ENCODE results near the gene CRISPLD2. TPM values are rescaled to one million over a fixed set of nuclear protein-coding genes. Genes with fewer than 3 reads are reported as not detected.

The CRISPLD2 gene
- total and polyA plus RNA-seq, 2 donors from 2014 or later: 4.8 to 108 TPM

DNA sequence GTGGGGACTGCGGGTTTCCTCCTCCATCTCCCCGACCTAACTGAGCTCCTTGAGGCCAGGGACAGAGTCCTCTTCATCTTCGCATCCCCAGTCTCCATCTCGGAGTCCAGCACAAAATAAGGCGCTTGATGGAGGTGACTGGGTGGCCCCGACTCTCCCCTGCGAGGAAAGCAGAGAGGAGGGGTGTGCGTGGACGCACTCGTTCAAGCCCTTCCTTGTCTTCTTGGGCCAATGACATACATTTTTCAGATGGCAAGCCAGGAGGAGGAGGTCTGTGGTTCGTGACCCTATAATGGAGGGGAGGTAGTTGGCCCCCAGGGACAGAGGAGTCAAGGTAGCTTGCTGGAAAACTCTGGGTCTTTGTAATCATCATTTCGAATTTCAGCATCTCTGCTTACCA lies 17.2 kb downstream of the CRISPLD2 start:
- no peaks in the 10 kb centered on the region for H3K9me3 ChIP-seq (ENCODE audit: control insufficient read depth in 2 of 3, insufficient read depth in 1 of 3, low read length in 3 of 3)
- H3K36me3 ChIP-seq (ENCODE audit: control insufficient read depth in 2 of 3, insufficient read depth in 3 of 3, low read length in 3 of 3): peaks cover 0 to 2% (median 0%) of the 10 kb centered on the region in 3 donors
- TF ChIP-seq, protein P1, sequence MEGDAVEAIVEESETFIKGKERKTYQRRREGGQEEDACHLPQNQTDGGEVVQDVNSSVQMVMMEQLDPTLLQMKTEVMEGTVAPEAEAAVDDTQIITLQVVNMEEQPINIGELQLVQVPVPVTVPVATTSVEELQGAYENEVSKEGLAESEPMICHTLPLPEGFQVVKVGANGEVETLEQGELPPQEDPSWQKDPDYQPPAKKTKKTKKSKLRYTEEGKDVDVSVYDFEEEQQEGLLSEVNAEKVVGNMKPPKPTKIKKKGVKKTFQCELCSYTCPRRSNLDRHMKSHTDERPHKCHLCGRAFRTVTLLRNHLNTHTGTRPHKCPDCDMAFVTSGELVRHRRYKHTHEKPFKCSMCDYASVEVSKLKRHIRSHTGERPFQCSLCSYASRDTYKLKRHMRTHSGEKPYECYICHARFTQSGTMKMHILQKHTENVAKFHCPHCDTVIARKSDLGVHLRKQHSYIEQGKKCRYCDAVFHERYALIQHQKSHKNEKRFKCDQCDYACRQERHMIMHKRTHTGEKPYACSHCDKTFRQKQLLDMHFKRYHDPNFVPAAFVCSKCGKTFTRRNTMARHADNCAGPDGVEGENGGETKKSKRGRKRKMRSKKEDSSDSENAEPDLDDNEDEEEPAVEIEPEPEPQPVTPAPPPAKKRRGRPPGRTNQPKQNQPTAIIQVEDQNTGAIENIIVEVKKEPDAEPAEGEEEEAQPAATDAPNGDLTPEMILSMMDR (IDR thresholded peaks at IDR 0.05; ENCODE audit: borderline replicate concordance, extremely low read depth, insufficient read depth): no peak
- H3K4me3 ChIP-seq (ENCODE audit: low read length in 3 of 3): no peak overlapping the region
- intact Hi-C loops (cut with DNase I): no loop called here
- H3K4me1 ChIP-seq (ENCODE audit: control insufficient read depth in 2 of 3, insufficient read depth in 2 of 3, low read depth in 1 of 3, low read length in 3 of 3): peaks cover 0 to under 1% (median 0%) of the 10 kb centered on the region in 3 donors
- peak overlapping the region; percentile 32 to 74 for H3K27ac ChIP-seq (ENCODE audit: low read depth in 2 of 2, low read length in 2 of 2)
- H3K27me3 ChIP-seq (ENCODE audit: control insufficient read depth, insufficient read depth, low read length): no peaks in the 10 kb centered on the region
- H3K9ac ChIP-seq (ENCODE audit: low read length in 3 of 3): no peak overlapping the region
- FAIRE-seq (no peak), DNase-seq (no peak)

DNA sequence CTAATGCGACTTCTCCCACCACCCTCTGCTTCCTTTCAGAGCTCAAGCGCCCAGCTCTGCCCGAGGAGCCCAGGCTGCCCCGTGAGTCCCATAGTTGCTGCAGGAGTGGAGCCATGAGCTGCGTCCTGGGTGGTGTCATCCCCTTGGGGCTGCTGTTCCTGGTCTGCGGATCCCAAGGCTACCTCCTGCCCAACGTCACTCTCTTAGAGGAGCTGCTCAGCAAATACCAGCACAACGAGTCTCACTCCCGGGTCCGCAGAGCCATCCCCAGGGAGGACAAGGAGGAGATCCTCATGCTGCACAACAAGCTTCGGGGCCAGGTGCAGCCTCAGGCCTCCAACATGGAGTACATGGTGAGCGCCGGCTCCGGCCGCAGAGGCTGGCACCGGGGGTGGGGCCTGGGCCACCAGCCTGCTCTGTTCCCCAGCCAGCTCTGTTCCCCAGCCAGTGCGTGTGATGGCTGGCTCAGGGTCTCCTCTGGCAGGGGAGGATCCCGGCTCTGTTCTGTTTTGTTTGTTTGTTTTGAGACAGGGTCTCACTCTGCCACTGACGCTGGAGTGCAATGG lies 18.7 kb downstream of the CRISPLD2 start:
- Histone ChIP-seq H3K9ac (ENCODE audit: low read length in 3 of 3) (no peak overlapping the region), H3K27ac (ENCODE audit: low read depth in 2 of 2, low read length in 2 of 2) (peak overlapping the region in 1 of 2 donors; percentile 23), H3K4me1 (ENCODE audit: control insufficient read depth in 2 of 3, insufficient read depth in 2 of 3, low read depth in 1 of 3, low read length in 3 of 3) (no peaks in the 10 kb centered on the region), H3K27me3 (ENCODE audit: control insufficient read depth, insufficient read depth, low read length) (no peaks in the 10 kb centered on the region), H3K36me3 (ENCODE audit: control insufficient read depth in 2 of 3, insufficient read depth in 3 of 3, low read length in 3 of 3) (peaks cover 0 to 2% (median 0%) of the 10 kb centered on the region in 3 donors), H3K9me3 (ENCODE audit: control insufficient read depth in 2 of 3, insufficient read depth in 1 of 3, low read length in 3 of 3) (no peaks in the 10 kb centered on the region), H3K4me3 (ENCODE audit: low read length in 3 of 3) (no peak overlapping the region)
- intact Hi-C loops (cut with DNase I): no loop called here
- DNase-seq: no peak
- TF ChIP-seq, protein P1 (IDR thresholded peaks at IDR 0.05; ENCODE audit: borderline replicate concordance, extremely low read depth, insufficient read depth): no peak
- FAIRE-seq: no peak

DNA sequence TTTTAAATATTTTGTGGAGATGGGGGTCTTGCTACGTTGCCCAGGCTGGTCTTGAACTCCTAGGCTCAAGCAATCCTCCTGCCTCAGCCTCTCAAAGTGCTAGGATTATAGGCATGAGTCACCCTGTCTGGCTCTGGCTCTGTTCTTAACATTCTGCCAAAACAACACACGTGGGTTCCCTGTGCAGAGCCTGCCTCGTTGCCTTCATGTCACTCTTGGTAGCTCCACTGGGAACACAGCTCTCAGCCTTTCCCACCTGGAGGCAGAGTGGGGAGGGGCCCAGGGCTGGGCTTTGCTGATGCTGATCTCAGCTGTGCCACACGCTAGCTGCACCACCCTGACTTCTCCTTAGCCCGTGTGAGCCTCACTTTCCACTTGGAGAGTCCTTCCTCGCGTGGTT lies 19.3 kb downstream of the CRISPLD2 start:
- intact Hi-C loops (cut with DNase I): no loop called here
- FAIRE-seq: no peak
- TF ChIP-seq, protein P1 (IDR thresholded peaks at IDR 0.05; ENCODE audit: borderline replicate concordance, extremely low read depth, insufficient read depth): no peak

DNA sequence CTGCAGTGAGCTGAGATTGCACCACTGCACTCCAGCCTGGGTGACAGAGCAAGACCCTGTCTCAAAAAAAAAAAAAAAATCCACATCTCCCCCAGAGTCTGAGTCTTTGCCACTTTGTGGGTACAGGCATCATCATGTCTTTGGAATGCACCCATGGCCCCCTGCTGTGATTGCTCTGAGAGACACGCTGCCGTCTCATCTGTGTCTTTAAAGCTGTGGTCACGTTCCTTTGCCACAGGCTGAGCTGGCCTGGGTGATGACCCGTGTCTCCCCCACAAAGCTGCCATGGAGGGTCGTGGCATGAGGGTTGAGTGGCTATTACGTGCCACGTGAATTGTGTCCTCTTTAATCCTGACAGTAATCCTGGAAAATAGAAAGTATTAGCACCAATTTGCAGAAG lies 20.2 kb downstream of the CRISPLD2 start:
- Histone ChIP-seq H3K4me3 (ENCODE audit: low read length in 3 of 3) (no peak overlapping the region), H3K9me3 (ENCODE audit: control insufficient read depth in 2 of 3, insufficient read depth in 1 of 3, low read length in 3 of 3) (no peaks in the 10 kb centered on the region), H3K9ac (ENCODE audit: low read length in 3 of 3) (no peak overlapping the region), H3K36me3 (ENCODE audit: control insufficient read depth in 2 of 3, insufficient read depth in 3 of 3, low read length in 3 of 3) (peaks cover 0 to 2% (median 0%) of the 10 kb centered on the region in 3 donors), H3K4me1 (ENCODE audit: control insufficient read depth in 2 of 3, insufficient read depth in 2 of 3, low read depth in 1 of 3, low read length in 3 of 3) (no peaks in the 10 kb centered on the region), H3K27ac (ENCODE audit: low read depth in 2 of 2, low read length in 2 of 2) (no peak overlapping the region), H3K27me3 (ENCODE audit: control insufficient read depth, insufficient read depth, low read length) (no peaks in the 10 kb centered on the region)
- no peak for DNase-seq
- no peak for FAIRE-seq
- intact Hi-C loops (cut with DNase I): no loop called here
- TF ChIP-seq, protein P1 (IDR thresholded peaks at IDR 0.05; ENCODE audit: borderline replicate concordance, extremely low read depth, insufficient read depth): no peak

More for the DNA sequence above, 19.3 kb downstream of the CRISPLD2 start:
- Histone ChIP-seq H3K4me3 (ENCODE audit: low read length in 3 of 3) (no peak overlapping the region), H3K36me3 (ENCODE audit: control insufficient read depth in 2 of 3, insufficient read depth in 3 of 3, low read length in 3 of 3) (peaks cover 0 to 2% (median 0%) of the 10 kb centered on the region in 3 donors), H3K9ac (ENCODE audit: low read length in 3 of 3) (no peak overlapping the region), H3K27me3 (ENCODE audit: control insufficient read depth, insufficient read depth, low read length) (no peaks in the 10 kb centered on the region), H3K4me1 (ENCODE audit: control insufficient read depth in 2 of 3, insufficient read depth in 2 of 3, low read depth in 1 of 3, low read length in 3 of 3) (no peaks in the 10 kb centered on the region), H3K27ac (ENCODE audit: low read depth in 2 of 2, low read length in 2 of 2) (no peak overlapping the region), H3K9me3 (ENCODE audit: control insufficient read depth in 2 of 3, insufficient read depth in 1 of 3, low read length in 3 of 3) (no peaks in the 10 kb centered on the region)
- no peak for DNase-seq

All from kidney (tissue), 14 donors.